Fibroblast of upper back skin (primary cell): ENCODE measurements around the gene SOX18.

Experiments used
- DNase-seq: peaks from one replicate; pipeline ENCODE4 v3.0.0-alpha.2; 2013

The SOX18 gene

DNA sequence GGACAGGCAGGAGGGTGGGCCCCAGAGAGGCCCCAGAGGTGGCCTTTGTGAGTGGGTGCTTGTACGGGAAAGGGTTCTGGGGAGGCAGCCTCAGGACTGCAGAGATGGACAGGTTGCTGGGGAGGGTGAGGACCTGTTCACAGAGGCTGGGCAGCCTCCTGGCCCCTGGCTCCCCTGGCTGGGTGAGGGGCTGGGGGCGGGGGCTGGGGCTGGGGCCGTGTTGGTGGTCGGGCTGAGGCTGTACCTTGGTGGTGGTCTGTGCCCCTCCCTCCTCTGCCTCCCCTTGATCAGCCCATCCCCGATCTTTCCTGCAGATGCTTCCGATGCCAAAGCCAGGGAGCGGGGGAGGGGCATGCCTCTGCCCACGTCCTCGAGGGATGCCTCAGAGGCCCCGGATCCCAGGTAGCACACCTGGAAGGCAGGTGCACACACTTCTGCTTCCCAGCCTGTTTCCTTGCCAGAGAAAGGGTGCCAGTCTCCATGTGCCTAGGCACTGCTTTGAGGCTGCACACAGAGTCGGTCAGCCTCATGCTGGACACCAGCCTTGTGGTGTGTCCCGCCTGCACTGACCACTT, 18.4 kb upstream of the SOX18 start:
- DNase-seq, result no peak

GRCh38 chr20:64067005-64067632, 17.7 kb upstream of the SOX18 start:
- no peak for DNase-seq

GRCh38 chr20:64065974-64066343, 16.5 kb upstream of the SOX18 start:
- peak; percentile 61 for DNase-seq

DNA sequence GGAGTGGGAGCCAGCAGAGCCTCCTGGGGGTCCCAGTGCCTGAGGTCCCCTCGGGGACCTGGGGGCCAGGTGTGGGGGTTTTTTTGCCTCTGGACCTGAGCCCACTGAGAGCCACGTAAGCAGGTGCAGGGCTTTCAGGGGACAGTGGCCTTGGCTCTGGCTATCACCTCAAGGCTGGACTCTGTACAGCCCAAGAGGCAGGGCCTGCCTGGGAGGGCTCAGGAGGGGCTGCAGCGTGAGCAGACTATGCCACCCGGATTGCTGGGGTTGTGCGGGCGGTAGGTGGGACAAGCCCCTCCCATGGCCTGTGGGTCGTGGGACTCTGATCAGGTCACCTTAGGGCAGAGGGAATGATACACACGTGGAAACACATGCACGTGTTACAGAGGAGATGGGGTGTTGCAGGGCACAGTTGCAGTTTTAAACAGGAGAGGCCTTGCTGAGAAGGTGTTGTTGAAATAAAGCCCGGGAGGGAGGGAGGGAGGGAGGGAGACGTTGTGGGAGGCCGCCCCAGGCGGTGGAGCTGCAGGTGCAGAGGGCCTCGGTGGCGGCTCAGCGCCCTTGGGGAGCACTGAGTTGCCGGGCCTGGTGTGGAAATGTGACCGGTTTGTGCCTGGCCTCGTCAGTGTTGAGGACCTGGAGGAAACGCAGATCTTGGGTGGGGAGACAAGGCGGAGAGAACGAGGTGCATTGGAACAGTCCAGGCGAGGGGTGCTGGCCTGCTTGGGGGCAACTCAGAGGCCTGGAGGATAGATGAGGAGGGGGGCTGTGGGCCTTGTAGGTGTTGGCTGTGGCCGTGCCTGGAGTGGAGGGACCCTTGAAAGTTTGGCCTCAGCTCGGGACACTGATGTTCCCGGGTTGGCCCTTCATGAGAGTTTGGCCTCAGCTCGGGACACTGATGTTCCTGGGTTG, 15.9 kb upstream of the SOX18 start:
- no peak for DNase-seq

DNA sequence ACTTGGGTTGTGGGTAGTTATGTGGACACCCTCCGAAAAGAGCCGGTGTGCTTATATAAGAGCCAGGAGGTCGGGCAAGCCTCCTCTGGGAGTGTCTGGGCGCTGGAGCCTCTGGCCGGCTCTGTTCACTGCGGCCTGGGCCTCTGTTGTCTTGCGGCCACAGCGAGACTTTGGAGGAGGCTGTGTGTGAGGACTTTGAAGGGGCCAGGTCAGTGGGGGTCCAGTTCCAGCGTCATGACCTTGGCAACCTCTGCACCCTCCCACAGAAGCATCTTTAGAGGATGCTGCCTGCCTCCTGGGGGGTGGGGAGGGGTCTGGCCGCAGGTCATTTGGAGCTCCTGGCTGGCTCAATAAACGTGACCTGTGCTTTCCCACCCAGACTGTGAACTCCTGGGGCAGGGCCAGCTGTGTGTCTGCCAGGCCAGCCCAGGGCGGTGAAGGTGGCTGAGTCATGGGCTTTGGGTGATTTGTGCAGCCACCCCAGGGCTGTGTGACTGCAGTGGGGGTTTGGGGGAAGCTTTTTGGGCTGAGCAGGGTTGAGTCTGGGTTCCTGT, 14.8 kb upstream of the SOX18 start:
- DNase-seq, result peak; percentile 53

DNA sequence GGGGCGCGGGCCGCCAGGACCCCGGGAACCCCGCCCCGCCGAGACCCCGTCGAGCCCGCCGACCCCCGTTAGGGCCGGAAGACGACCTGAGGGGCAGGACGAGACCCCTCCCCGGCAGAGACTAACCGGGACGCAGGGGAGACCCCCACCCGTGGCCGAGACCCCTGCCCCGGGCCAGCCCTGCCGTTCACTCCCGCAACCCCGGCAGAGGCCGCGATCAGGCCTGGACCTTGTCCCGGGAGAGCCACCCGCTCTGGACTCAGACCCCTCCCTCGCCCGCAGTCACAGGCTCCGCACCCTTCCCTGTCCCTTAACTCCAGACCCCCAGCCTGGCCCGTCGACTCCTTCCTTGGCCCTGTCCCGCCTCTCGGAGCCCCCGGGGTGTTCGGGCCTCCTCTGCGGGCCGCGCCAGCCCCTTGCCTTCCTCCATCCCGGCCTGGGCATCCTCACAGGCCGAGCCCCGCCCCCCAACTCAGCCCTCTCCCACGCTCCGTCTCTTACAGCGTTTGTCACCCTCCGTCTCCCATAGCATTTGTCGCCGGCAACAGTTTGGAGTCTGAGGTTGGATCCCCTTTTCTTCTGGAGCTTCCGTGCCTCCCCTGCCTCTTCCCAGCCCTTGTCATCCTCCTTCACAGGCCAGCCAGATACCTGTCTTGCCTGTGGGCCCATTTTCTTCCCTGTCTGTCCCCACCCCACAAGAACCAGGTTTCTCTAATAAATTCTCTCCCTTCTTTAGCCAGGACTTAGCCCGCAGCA, 14.1 kb upstream of the SOX18 start:
- no peak for DNase-seq

- DNase-seq, result peak; percentile 94
Observed at GRCh38 chr20:64062596-64063388, 13.4 kb upstream of the SOX18 start, which contains the start of gene TCEA2. Gene TCEA2, plus strand, starts transcription at chr20:64063198. Its CDS starts 115 bp downstream, at chr20:64063313.

DNA sequence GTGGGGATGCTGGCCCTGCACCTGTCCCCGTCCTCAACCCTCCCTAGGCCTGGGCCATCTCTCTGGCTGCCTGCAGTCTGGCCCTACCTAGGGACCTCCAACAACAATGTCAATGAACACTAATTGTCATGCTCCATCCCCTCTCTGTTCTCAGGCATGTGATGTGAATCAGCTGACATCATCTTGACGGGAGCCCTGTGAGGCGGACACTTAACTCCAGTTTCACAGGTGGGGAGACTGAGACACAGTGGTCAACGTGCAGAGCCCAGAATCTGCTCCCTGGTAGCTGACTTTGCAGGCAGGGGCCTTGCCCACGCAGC, 12.8 kb upstream of the SOX18 start:
- DNase-seq, result no peak

- no peak for DNase-seq
Observed at GRCh38 chr20:64058536-64058935, 9.1 kb upstream of the SOX18 start.

DNA sequence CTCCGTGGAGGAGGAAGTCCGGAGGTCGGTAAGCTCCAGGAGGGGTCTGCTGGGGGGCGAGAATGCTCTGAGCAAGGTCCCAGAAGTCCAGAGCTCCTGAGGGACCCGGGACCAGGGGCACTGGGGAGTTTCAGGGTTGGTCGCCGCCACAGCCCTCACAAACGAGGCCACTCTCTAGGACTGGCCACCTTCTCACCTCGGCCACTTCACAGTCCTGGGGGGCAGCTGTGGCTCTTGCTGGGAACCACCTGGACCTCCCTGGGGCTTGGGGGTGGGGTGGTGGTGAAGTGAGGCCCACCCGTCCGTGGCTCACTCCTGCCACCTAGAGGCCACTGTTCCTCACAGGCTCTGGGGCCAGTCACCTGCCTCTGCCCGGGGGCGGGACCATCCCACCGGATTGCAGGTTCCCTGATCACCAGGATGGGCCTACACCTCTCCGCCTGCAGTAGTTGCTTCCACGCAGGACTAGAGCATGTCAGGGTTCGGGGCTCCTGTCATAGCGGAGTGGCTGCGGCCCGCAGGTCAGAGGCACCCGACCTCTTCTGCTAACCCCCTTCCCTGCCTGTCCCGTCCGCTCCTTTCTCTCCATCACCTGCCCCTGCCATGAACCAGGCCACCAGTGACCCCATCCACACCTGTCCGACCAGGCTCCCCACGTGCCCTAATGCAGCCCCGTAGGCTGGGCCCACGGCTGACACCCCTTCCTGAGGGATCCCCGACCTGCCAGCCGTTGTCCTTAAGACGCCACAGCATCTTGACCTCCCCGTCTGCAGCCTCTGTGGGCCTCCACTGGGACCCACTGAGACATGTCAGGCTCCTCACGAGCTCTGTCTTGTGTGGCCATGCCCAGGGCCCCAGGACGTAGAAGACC, 8.4 kb upstream of the SOX18 start:
- peak; percentile 61 for DNase-seq

- no peak for DNase-seq
Observed at GRCh38 chr20:64056889-64057627, 7.6 kb upstream of the SOX18 start.

DNA sequence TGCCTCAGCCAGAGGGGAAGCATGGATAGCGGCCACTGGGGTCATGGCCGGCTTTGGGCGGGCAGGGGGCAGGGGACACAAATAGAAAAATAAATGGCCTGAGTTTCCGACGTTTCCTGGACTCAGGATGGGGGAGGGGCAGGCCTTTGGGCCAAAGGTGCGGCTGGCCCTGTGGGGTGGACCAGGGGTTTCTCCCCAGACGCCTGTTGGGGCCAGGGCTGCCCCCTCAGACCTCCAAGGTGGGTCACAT, 7.1 kb upstream of the SOX18 start:
- DNase-seq, result no peak

DNA sequence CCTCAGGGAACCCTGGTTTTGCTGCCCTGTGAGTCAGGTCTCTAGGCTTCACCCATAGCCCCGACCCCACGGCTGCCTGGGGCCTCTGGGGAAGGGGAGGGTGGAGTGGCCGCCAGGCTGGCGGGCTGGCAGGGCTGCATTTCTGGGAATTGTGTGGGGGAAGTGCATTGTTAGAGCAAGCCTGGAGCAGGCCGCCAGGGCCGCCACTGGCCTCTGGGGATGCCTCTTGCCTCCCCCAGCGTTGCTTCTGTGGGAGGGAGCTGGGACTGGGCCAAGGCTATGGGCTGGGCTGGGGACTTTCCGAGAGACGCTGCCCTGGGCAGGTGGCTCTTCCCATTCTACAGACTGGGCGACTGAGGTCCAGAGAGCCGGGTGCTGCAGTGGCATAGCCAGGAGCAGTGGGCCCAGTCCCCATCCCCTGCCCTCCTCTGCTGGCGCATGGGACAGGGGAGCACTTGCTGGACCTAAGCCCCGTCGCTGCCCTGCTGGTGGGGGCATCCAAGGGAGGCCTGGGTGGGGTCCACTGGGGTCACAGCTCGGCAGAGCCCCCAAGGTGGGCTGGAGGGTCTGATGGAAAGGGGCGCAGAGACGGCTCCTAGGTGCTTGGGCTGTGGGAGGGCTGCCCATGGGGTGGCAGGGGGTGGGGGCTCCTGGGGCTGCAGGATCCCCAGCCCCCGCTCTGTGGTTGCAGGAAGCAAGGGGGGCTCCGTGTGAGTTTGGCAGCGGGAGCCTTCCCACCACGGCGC, 6.6 kb upstream of the SOX18 start:
- peak; percentile 35 for DNase-seq

GRCh38 chr20:64055396-64055892, 6.0 kb upstream of the SOX18 start:
- no peak for DNase-seq

DNA sequence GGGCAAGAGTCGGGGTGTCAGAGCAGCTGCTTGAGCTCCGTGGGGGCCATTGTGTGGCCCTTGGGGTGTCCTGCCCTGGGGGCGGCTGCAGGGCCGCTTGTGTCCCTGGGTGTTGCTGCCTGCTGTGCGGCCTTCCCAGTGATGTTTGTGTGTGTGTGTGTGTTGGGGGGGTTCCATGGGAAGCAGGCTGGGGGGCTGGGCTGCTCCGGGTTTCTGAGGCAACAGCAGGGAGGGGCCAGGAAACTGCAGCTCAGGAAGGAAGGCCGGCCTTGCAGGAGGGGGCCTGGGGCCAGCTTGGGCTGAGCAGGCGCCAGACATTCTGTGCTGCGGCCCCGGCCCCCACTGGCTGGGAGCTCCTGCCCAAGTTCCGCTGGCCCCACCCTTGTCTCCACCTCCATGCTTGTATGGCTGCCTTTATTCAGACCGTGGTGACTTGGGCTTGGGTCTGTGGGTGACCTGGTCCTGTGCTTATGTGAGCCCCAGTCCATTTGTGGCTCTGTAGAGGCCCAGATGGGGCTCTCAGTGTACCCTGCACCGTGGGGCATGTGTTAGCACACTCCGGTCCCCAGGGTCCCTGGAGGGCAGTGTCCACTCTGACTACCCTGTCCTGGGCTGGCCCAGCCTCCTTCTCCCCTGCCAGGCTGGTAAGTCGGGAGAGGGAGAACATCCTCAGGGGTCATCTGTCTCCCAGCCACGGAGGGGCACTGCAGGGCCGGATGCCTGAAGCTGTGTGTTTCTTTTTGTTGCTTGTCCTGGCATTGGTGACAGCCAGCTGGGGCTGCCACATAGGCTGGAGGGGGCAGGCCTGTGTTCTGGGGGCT, 4.6 kb upstream of the SOX18 start:
- peak; percentile 62 for DNase-seq

GRCh38 chr20:64052987-64053840, 3.8 kb upstream of the SOX18 start:
- no peak for DNase-seq

DNA sequence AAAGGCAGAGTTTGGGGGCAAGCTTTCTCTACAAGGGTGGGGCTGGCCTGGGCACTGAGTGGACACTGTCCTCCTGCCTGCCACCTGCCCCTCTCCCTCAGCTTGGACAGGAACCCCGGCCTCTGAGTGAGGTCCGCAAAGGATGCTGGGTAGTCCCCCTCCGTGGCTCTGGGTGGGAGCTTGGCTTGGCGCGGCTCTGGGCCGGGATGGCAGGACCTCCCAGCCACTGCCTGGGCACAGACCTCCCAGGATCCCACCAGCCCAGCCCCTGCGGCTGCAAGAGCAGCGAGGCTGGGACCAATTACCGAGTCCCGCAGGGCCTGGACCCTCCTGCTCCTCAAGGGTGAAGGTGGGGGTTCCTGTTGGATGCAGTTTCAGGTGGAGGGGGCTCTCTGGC, 2.9 kb upstream of the SOX18 start:
- DNase-seq, result no peak
